HEK293 (cell line): ENCODE results near the gene INTS1.

Experiments
- ATF2 ChIP-seq: fragments of 450-650 bp; formaldehyde crosslinking; IDR thresholded peaks from 2 replicates; pipeline ENCODE4 v1.5.1; 2016; ENCODE audit warnings: missing biosample characterization, missing genetic modification characterization, low read depth
- CTCF ChIP-seq: fragments of 450-650 bp; formaldehyde crosslinking; IDR thresholded peaks from 2 replicates; pipeline ENCODE4 v1.5.1; 2016; ENCODE audit warnings: missing biosample characterization, missing genetic modification characterization
- RBAK ChIP-seq: fragments of 450-650 bp; formaldehyde crosslinking; IDR thresholded peaks from 2 replicates; pipeline ENCODE4 v1.5.1; 2016; ENCODE audit warnings: missing biosample characterization, missing genetic modification characterization
- REST ChIP-seq: fragments of 450-650 bp; formaldehyde crosslinking; IDR thresholded peaks from 2 replicates; pipeline ENCODE4 v1.5.1; 2016; ENCODE audit warnings: missing biosample characterization, missing genetic modification characterization
- ZNF114 ChIP-seq: fragments of 450-650 bp; formaldehyde crosslinking; IDR thresholded peaks from 2 replicates; pipeline ENCODE4 v1.5.0; 2017; ENCODE audit warnings: missing biosample characterization, missing genetic modification characterization
- ZNF132 ChIP-seq: fragments of 450-650 bp; formaldehyde crosslinking; IDR thresholded peaks from 2 replicates; pipeline ENCODE4 v1.5.1; 2017; ENCODE audit warnings: missing biosample characterization, missing genetic modification characterization, borderline replicate concordance
- ZNF335 ChIP-seq: fragments of 450-650 bp; formaldehyde crosslinking; conservative IDR thresholded peaks from 2 replicates; pipeline ENCODE4 v1.5.1; 2016; ENCODE audit warnings: missing biosample characterization, missing genetic modification characterization
- ZNF48 ChIP-seq: fragments of 450-650 bp; formaldehyde crosslinking; IDR thresholded peaks from 2 replicates; pipeline ENCODE4 v1.5.1; 2016; ENCODE audit warnings: missing biosample characterization, missing genetic modification characterization
- ZNF704 ChIP-seq: fragments of 450-650 bp; formaldehyde crosslinking; IDR thresholded peaks from 2 replicates; pipeline ENCODE4 v1.5.1; 2016; ENCODE audit warnings: missing biosample characterization, missing genetic modification characterization

- TF ChIP-seq CTCF: no peak
- TF ChIP-seq ZNF114 (tag by site-specific recombination): no peak
- no peak for TF ChIP-seq ZNF48 (tag by site-specific recombination)
- TF ChIP-seq ZNF335 (tag by site-specific recombination): no peak
- no peak for TF ChIP-seq RBAK
- no peak for TF ChIP-seq ZNF132
- no peak for TF ChIP-seq ATF2 (tag by site-specific recombination)
- no peak for TF ChIP-seq ZNF704 (tag by site-specific recombination)
- TF ChIP-seq REST: no peak
These were observed 8.8 kb upstream of the INTS1 start for GRCh38 chr7:1512781-1513656.
